SK-N-SH (cell line): ENCODE results near the gene SERBP1.

Experiments used
- GATA2 ChIP-seq: sonication (generic); formaldehyde crosslinking; IDR thresholded peaks from 2 replicates; pipeline ENCODE4 v1.5.0; 2020; ENCODE audit warnings: mild to moderate bottlenecking, missing genetic modification reagents
- TF ChIP-seq, protein P1 (sequence below): IDR thresholded peaks from 2 replicates; pipeline ENCODE4; 2012

DNA sequence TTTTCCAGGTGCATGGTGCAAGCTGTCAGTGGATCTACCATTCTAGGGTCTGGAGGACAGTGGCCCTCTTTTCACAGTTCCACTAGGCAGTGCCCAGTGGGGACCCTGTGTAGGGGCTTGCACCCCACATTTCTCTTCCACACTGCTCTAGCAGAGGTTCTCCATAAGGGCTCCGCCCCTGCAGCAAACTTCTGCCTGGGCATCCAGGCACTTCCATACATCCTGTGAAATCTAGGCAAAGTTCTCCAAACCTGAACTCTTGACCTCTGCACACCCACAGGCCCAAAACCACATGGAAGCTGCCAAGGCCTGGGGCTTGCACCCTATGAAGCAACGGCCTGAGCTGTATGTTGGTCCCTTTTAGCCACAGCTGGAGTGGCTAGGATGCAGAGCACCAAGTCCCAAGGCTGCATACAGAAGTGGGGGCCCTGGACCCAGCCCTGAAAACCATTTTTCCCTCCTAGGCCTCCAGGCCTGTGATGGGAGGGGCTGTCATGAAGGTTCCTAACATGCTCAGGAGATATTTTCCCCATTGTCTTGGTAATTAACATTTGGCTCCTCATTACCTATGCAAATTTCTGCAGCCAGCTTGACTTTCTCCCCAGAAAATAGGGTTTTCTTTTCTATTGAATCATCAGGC lies 46.1 kb downstream of the SERBP1 start:
- TF ChIP-seq GATA2 (CRISPR knock-in tag) = no peak
- TF ChIP-seq, protein P1, sequence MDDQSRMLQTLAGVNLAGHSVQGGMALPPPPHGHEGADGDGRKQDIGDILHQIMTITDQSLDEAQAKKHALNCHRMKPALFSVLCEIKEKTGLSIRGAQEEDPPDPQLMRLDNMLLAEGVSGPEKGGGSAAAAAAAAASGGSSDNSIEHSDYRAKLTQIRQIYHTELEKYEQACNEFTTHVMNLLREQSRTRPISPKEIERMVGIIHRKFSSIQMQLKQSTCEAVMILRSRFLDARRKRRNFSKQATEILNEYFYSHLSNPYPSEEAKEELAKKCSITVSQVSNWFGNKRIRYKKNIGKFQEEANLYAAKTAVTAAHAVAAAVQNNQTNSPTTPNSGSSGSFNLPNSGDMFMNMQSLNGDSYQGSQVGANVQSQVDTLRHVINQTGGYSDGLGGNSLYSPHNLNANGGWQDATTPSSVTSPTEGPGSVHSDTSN = no peak
